ENCODE measurements around the gene SLC12A8.

SLC12A8 gene

DNA sequence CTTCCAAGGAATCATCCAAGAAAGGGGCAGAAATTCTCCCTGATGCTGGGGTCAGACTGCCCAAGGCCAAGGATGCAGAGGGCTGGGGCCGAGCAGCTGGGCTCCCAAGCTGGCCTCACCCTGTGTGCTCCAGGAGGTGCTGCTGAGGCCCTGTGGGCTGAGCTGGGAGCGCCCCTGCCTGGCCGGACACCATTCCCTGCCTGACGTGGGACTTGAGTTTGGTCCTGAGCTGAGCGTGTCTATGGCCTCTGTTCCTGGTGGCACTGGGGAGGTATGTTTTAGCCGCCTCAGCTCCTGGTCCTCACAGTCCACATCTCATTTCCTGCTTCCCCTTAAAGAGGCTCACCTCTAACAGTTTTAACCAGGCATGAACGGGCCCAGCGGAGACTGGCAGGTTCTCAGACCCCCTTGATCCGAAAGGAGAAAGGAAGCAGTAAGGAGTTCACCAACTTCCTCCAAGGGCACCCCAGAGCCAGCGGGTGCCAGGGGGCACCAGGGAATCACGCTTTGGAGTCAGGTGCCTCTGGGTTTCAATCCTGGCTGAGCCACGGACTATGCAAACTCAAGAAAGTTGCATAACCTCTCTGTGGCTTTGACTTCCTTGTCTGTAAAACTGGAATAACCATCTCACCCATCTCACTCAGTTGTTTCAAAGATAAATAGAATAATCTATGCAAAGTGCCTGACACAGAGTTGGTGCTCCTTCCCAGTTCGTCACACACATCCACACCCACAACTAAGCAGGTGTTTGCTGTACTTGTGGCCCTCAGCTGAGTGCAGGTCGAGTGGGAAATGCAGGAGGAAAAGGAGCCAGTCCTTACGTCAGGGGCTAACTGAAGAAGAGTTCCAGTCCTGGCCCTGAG lies 48.6 kb downstream of the SLC12A8 start:
- TF ChIP-seq GATA3 (IDR thresholded peaks at IDR 0.05; ENCODE audit: low read depth, low read length) (no peak), GATA2 (IDR thresholded peaks at IDR 0.05; ENCODE audit: low read depth, low read length) (no peak)

DNA sequence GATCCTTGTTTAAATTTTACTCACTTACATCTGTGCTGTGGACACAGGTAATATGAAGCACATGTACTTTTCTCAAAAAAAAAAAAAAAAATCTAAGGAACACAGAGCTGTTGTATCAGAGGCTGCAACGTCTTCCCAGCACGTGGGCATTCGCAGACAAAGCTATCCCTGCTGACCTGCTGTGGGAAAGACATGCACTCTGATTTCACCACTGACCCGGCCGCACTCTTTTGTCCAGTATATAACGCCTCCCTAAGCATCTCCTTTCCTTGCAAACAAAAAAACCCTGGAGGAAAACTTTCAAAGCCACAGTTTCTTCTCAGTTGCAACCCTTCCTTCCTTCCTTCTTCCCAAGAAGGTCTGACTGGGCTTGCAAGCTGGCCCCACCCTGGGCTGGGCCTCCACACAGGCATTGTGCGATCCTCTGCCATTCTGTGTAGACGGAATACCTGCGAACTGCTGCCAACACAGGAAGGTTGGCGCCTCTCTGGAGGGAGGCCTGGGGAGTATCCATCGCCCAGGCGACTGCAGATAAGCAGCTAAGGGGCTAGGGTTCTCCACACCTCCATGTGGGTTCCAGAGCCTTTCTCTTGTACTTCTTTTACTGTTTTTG lies 50.8 kb downstream of the SLC12A8 start:
- TF ChIP-seq GATA2 (IDR thresholded peaks at IDR 0.05; ENCODE audit: low read depth, low read length) (no peak), GATA3 (IDR thresholded peaks at IDR 0.05; ENCODE audit: low read depth, low read length) (no peak)

DNA sequence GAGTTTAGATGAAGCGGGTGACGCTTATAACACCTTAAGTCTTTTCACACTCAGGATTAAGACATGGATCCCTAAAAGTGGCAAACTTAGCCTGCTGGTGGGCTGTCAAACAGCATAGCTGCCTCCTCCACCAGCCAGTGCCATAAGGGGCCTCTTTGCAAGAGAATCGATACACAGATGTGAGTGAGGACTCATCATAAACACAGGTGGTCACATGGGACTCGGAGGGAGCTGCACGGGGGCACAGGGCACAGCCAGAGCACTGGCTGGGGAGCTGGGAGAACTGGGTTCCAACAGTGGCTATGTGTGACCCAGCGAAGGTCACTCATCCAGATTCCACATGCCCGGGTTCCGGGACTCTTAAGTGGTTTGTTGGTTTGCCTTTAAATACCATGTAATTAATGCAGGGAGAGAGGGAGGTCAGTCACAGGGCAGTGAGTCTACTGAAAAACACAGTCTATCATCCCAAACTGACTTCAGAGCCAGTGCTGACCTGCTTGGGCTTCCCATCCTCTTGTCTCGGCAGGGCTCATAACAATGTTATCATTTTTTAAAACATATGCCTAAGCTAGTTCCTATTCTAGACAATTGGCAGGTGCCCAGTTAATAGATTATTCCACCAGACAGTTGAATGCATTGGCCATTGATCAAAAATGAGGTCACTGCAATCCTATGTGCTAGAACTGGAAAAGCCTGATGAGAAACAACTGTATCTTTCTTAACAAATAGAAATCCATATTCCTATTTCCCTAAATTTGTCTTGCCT lies 51.8 kb downstream of the SLC12A8 start:
- TF ChIP-seq GATA2 (IDR thresholded peaks at IDR 0.05; ENCODE audit: low read depth, low read length) (no peak), GATA3 (IDR thresholded peaks at IDR 0.05; ENCODE audit: low read depth, low read length) (no peak)

DNA sequence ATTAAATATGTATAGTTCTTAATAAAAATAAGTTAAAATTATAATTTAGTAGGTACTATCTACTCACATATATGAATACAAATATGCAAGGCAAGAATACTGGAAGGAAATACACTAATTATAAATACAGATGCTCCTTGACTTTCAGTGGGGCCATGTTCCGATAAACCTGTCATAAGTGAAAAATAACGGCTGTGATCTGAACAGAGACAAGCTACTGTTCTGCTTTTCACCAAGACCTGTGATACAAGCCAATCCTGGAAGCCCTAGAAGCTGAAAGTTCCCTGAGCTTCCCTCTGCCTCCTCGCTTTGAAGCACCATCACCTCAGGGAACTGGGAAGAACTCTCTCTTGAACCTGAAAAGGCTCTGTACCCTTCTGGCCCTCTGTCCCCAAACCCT lies 55.4 kb downstream of the SLC12A8 start:
- TF ChIP-seq GATA2 (IDR thresholded peaks at IDR 0.05; ENCODE audit: low read depth, low read length) (no peak), GATA3 (IDR thresholded peaks at IDR 0.05; ENCODE audit: low read depth, low read length) (no peak)

DNA sequence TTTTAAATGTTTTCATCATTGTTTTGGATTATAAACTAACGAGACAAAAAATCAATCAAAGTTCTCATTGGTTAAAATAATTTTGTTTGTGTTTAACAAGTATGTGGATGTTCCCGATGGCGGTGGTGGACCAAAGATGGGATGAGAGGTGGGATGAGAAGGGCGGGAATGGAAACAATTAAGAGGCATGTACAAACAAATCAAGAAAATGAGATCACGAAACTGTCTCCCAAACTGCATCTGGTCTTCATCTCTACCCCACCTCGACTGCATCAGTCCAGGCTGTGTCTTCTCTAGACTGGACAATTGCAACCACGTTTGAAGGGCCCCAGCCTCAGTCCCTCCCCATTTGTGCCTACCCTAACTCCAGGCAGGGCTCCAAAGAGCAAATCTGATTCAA lies 56.1 kb downstream of the SLC12A8 start:
- TF ChIP-seq GATA2 (IDR thresholded peaks at IDR 0.05; ENCODE audit: low read depth, low read length), result no peak
- no peak for TF ChIP-seq GATA3 (IDR thresholded peaks at IDR 0.05; ENCODE audit: low read depth, low read length)

DNA sequence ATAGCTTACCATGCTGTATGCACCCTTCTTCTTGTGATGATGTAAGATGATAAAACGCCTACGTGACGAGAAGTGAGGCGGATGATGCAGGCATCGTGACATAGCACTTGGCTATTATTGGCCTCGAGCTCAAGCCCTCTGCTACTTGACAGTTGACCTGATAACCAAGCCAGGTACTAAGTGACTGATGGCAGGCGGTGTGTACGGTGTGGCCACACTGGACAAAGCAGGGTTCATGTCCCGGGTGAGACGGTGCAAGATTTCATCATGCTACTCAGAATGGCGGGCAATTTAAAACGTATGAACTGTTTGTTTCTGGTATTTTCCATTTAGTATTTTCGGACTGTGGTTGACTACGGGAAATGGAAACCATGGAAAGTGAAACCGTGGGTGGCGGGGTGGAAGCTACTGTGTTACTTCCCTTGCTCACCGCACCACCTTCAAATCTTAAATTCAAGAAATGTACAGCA lies 57.7 kb downstream of the SLC12A8 start:
- no peak for TF ChIP-seq GATA2 (IDR thresholded peaks at IDR 0.05; ENCODE audit: low read depth, low read length)
- TF ChIP-seq GATA3 (IDR thresholded peaks at IDR 0.05; ENCODE audit: low read depth, low read length), result no peak

DNA sequence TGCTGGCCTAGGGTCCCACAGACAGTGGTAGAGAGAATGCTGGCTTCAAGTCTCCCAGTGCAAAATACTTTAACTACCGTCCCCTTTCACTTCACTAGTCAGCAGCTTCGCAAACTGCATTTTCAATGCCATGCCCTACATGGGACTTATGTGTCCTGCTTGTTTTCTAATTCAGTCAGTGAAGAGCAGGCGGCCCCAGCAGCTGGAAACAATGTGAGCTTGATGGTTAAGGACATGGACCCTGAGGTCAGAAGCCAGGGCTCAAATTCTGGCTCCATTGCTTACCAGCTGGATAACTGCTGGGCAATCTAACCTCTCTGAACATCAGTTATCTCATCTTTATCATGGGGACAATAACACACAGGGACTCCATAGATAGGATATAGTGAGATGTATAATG lies 58.4 kb downstream of the SLC12A8 start:
- TF ChIP-seq GATA3 (IDR thresholded peaks at IDR 0.05; ENCODE audit: low read depth, low read length) (no peak), GATA2 (IDR thresholded peaks at IDR 0.05; ENCODE audit: low read depth, low read length) (no peak)

DNA sequence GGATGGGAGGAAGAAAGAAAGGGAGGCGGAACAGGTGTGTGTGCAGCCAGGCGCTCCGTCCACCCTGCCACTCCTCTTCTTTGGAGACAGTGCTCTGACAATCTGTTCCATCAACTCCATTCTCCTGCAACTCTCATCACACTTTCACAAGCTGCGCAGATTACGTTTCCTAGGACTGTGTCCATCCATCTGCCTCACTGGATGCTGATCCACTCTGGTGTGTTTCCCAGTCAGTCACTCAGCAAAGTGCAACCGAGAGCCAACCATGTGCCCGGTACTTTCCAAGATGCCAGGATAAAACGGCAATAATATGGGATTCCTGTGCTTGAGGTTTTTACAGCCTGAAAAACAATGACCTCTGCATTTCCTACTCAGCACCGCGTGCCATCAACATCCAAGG lies 59.6 kb downstream of the SLC12A8 start:
- TF ChIP-seq GATA2 (IDR thresholded peaks at IDR 0.05; ENCODE audit: low read depth, low read length), result no peak
- no peak for TF ChIP-seq GATA3 (IDR thresholded peaks at IDR 0.05; ENCODE audit: low read depth, low read length)

DNA sequence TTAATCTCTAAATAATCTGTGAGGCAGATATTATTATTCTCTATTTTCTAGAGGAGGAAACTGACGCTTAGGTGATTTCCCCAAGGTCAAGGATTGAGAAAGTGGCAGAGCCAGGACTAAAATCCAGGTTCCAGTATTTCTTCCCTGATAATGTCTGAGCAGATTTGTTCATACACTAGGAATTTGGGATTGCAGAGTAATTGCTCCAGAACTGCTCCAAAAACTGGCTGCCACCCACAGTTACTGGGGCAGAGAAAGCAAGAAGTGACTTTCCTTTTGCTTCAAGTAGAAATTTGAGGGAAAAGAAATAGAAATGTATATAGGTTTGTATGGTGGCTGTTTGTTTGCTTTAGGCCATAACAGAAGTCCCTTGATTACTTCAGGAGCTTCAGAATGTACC lies 60.6 kb downstream of the SLC12A8 start:
- no peak for TF ChIP-seq GATA2 (IDR thresholded peaks at IDR 0.05; ENCODE audit: low read depth, low read length)
- no peak for TF ChIP-seq GATA3 (IDR thresholded peaks at IDR 0.05; ENCODE audit: low read depth, low read length)

DNA sequence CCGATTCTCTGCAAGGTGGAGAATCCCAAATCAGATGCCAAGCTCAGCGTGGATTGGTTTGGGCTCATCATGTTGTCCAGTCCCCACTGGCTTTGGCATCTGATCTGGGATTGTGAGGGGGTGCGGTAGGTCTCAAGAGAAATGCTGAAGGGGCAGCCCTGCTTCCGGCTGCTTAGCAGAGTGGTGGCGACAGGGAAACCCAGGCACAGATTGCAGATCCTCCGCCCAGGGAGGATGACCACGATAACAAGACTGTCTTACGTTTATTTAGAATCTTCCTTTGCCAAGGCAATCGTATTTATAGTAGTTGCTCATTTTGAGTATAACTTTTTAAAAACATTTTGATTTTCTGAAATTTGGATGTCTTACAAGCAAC lies 61.1 kb downstream of the SLC12A8 start:
- TF ChIP-seq GATA3 (IDR thresholded peaks at IDR 0.05; ENCODE audit: low read depth, low read length), result no peak
- no peak for TF ChIP-seq GATA2 (IDR thresholded peaks at IDR 0.05; ENCODE audit: low read depth, low read length)

DNA sequence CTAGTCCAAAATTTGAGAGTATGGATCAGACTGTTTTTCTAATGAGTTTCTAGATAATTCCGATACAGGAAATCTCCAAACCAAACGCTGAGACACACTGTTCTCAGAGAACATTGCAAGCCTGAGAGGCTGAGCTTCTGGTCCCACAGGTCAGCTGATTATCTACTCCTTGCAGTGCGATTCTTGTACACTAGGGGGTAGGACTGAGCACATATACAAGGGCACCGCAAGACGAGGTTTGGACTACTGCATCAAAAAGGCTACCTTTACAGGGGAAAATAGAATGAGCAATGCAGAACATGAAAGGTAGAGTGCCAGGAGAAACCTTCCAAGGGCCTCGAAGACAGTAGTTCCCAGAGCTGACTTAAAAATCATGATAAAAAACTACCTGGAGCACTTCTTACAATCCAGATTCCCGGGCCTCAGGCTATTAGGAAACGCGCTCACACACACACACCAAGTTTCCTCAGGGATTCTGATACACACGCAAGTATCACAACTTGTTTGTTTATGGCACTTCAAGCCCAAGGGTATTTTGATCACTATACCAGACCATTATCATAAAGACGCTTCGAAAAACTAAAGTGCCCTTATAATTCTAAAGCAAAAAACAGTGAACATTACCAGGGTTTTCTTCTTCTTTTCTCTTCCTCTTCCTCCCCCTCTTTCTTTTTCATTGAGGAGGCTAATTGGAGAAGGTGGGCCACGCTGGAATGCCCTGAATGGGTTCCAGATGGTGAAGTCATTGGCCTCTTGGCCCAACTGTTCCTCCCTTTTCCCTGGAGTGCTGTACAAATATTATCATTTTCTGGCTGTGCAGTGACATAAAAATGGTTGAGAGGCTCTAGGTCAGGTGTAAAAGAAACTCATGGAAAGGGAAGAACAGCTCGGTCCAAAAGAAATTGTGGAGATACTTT lies 61.8 kb downstream of the SLC12A8 start:
- TF ChIP-seq GATA3 (IDR thresholded peaks at IDR 0.05; ENCODE audit: low read depth, low read length), result no peak
- TF ChIP-seq GATA2 (IDR thresholded peaks at IDR 0.05; ENCODE audit: low read depth, low read length), result no peak

DNA sequence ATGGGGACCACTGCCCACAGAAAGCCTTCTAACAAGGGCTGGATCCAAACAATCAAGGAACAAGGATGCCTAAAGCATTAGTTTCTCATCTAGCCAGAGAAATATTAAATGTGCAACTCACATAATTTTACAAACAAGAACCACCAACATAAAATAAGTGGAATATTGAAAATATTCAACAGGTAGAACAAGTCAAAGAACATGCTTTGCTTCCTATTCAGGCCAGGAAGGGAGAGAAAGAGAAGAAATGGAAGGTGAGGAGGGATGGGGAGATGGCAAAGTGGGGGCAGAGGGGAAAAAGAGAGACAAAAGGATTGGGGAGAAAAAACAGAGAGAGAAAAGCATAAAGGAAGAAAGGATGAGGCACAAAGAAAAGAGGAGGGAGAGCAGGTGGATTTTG lies 63.1 kb downstream of the SLC12A8 start:
- TF ChIP-seq GATA2 (IDR thresholded peaks at IDR 0.05; ENCODE audit: low read depth, low read length) (no peak), GATA3 (IDR thresholded peaks at IDR 0.05; ENCODE audit: low read depth, low read length) (no peak)

DNA sequence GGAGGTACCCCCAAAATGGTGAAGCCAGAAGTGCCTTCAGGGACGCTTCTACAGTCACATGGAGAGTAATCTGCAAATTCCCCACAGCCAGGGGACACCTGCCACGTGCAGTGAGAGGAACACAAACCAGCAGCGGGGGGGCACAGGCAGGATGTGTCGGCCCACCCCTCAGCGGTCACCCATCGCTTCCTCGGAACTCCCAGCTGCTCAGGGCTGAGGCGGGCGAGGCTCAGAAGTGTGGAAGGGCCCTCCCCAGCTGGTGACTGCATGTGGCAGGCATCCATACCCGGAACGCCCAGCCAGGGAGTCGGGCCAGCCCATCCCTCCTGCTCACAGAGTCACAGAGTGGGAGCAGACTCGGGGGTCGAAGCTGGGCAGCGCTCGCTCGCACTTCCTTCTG lies 63.7 kb downstream of the SLC12A8 start:
- no peak for TF ChIP-seq GATA3 (IDR thresholded peaks at IDR 0.05; ENCODE audit: low read depth, low read length)
- TF ChIP-seq GATA2 (IDR thresholded peaks at IDR 0.05; ENCODE audit: low read depth, low read length), result no peak
